IgD-negative memory B cell (primary cell): ENCODE results near the gene SPTAN1. TPM values are rescaled to one million over a fixed set of nuclear protein-coding genes. Genes with fewer than 3 reads are reported as not detected.

Experiments used
- H3K27ac Mint-ChIP-seq, 3 donors: one replicate each; pipeline ENCODE4 v1.8.0; 2020 to 2022; ENCODE audit warnings: mild to moderate bottlenecking in 3 of 3, mixed read lengths in 3 of 3, moderate library complexity in 1 of 3
- H3K27me3 Mint-ChIP-seq: one replicate; pipeline ENCODE4 v1.8.0; 2021; ENCODE audit warnings: mixed read lengths
- H3K36me3 Mint-ChIP-seq: one replicate; pipeline ENCODE4 v1.8.0; 2020; ENCODE audit warnings: mild to moderate bottlenecking, mixed read lengths
- H3K4me1 Mint-ChIP-seq, 3 donors: one replicate each; pipeline ENCODE4 v1.8.0; 2020 to 2022; ENCODE audit warnings: mixed read lengths in 3 of 3, mild to moderate bottlenecking in 1 of 3
- H3K4me3 Mint-ChIP-seq, 4 donors: one replicate each; pipeline ENCODE4 v1.8.0; 2020 to 2022; ENCODE audit warnings: mild to moderate bottlenecking in 4 of 4, mixed read lengths in 4 of 4, moderate library complexity in 3 of 4
- H3K9me3 Mint-ChIP-seq, 3 donors: one replicate each; pipeline ENCODE4 v1.8.0; 2020 to 2021; ENCODE audit warnings: mixed read lengths in 3 of 3, mild to moderate bottlenecking in 1 of 3
- polyA plus RNA-seq: library from polyadenylated mRNA; unstranded; fragments of 300-500 nt; fragmentation: Illumina TruSeq; gene quantifications from one replicate; pipeline ENCODE4 v1.2.3, GENCODE V29; 2021

Gene SPTAN1
- polyA plus RNA-seq, 1 donor from 2014 or later = 88.0 TPM

- Mint-ChIP-seq H3K4me1 (peaks cover 8 to 19% (median 9%) of the 10 kb centered on the region in 3 donors), H3K4me3 (no peak overlapping the region), H3K9me3 (no peaks in the 10 kb centered on the region), H3K36me3 (no peaks in the 10 kb centered on the region), H3K27me3 (no peaks in the 10 kb centered on the region), H3K27ac (peak overlapping the region in 2 of 3 donors; percentile 35 to 51)
Measured at GRCh38 chr9:128677794-128678193, 125.4 kb downstream of the SPTAN1 start.

Other genes starting within 250 kb of the SPTAN1 start
- gene TRUB2, start 230.1 kb upstream of the SPTAN1 start, polyA plus RNA-seq = 27.6 TPM
- 36.4 TPM for gene COQ4, start 229.7 kb upstream of the SPTAN1 start, polyA plus RNA-seq
- 6.9 TPM for gene SLC27A4, start 212.1 kb upstream of the SPTAN1 start, polyA plus RNA-seq
- gene URM1, start 181.2 kb upstream of the SPTAN1 start, polyA plus RNA-seq = 53.9 TPM
- gene CERCAM, start 131.7 kb upstream of the SPTAN1 start, polyA plus RNA-seq = 0.34 TPM
- 25.2 TPM for gene ODF2, start 96.6 kb upstream of the SPTAN1 start, polyA plus RNA-seq
- gene GLE1, start 47.9 kb upstream of the SPTAN1 start, polyA plus RNA-seq = 25.3 TPM
- 57.3 TPM for gene DYNC2I2, start 104.3 kb downstream of the SPTAN1 start, polyA plus RNA-seq
- 257 TPM for gene SET, start 136.6 kb downstream of the SPTAN1 start, polyA plus RNA-seq
- 0.11 TPM for gene PKN3, start 149.9 kb downstream of the SPTAN1 start, polyA plus RNA-seq
- gene ZDHHC12, start 171.5 kb downstream of the SPTAN1 start, polyA plus RNA-seq = 55.3 TPM
- gene ZER1, start 219.3 kb downstream of the SPTAN1 start, polyA plus RNA-seq = 33.7 TPM
- 30.7 TPM for gene TBC1D13, start 234.7 kb downstream of the SPTAN1 start, polyA plus RNA-seq